Measurements from ENCODE around the gene FOXL1. TPM values are rescaled to one million over a fixed set of nuclear protein-coding genes. Genes with fewer than 3 reads are reported as not detected.
"Not testable (repeated sequence)": the region's sequence is repeated elsewhere in the genome, so short reads cannot be mapped to it uniquely, and the experiment has no call there.

The FOXL1 gene
- total RNA-seq, 1 donor from 2014 or later = 0.82 TPM

- DNase-seq (ENCODE audit: low spot score in 2 of 2) (no peak), FAIRE-seq (no peak)
These were observed 1.1 kb downstream of the FOXL1 start for GRCh38 chr16:86579268-86580062.

DNA sequence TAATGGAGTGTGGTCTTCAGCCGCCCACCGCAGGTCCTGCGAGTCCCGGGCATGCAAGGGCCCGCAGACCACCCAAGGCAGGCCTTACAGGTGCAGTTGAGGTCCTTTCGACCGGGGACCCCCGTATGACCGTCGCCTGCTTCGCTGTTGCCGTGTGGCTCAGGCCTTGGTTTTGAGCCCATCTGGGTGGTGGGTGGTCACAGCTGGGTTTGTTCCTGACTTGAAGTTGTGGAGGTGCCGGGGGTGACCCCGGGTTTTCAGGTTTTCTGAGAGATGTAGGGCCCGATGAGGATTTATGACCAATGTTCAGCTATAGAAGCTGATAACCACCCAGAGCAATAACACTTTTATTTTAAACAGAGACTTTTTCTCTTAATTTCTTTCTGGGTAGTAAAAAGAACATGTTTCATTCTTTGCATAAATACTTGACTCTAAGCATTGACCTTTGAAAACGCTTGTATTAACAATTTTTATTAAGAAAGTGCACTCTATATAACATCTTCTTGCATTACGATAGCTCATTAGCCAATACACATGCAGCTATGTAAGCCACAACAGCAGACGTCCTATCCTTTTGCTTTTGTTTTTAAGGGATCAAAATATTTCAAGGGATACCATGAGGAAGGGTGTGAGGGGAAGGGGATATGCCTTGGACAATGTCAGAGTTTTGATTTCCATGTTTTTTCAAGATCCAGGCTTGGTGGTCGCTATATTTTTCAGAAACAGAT is 1.9 kb downstream of the FOXL1 start:
- DNase-seq (ENCODE audit: low spot score in 2 of 2) (no peak), FAIRE-seq (no peak)

GRCh38 chr16:86580791-86581170 is 2.4 kb downstream of the FOXL1 start:
- no peak for DNase-seq (ENCODE audit: low spot score in 2 of 2)
- FAIRE-seq = no peak

GRCh38 chr16:86581458-86581857 is 3.1 kb downstream of the FOXL1 start:
- FAIRE-seq = no peak
- no peak for DNase-seq (ENCODE audit: low spot score in 2 of 2)

DNA sequence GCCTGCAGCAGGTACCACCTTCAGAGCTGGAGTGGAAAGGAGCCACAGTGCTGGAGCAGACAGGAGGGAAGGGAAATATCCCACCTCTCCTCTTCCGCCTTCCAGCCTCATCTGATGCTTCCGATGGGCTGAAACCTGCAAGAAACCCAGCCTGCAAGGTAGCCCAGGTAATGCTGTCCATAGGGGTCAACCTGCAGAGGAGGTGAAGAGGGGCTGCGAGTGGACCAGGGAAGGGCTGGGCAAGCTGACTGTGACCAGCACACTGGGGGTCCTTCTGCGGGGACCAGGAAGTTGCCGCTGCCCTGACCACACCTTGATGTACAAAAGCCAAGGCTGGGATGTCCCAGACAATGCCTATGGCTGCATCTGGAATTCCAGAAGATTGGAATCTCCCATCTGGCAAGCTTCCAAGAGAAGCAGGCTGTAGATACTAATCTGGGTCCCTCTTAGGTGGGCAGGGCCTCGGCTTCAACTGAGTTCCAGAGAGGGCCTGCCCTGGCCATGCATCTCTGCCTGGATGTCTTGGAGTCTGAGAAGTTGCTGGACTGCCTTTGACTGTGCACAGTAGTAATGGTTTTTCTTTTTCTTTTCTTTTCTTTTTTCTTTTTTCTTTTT is 5.8 kb downstream of the FOXL1 start:
- FAIRE-seq (no peak), DNase-seq (ENCODE audit: low spot score in 2 of 2) (no peak)

- FAIRE-seq (no peak), DNase-seq (ENCODE audit: low spot score in 2 of 2) (no peak)
These were observed 6.7 kb downstream of the FOXL1 start for GRCh38 chr16:86584726-86585721.

GRCh38 chr16:86585821-86586611 is 7.7 kb downstream of the FOXL1 start:
- FAIRE-seq (no peak), DNase-seq (ENCODE audit: low spot score in 2 of 2) (no peak)

DNA sequence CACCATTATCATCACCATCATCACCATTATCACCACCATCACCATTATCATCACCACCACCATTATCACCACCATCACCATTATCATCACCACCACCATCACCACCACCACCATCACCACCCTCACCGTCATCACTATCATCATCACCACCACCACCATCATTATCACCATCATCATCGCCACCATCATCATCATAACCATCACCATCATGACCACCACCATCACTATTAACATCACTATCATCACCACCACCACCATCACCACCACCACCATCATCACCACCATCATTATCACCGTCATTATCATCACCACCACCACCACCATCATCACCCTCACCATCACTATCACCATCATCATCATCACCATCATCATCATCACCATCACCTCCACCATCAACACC is 9.1 kb downstream of the FOXL1 start:
- DNase-seq (ENCODE audit: low spot score in 2 of 2) = no peak
- no peak for FAIRE-seq

DNA sequence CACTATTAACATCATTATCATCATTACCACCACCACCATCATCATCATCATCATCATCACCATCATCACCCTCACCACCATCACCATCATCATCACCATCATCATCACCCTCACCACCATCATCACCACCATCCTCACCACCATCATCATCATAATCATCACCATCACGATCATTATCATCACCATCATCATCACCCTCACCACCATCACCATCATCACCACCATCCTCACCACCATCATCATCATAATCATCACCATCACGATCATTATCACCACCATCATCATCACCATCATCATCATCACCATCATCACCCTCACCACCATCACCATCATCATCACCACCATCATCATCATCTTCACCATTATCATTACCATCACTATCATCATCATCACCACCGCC is 9.6 kb downstream of the FOXL1 start:
- DNase-seq (ENCODE audit: low spot score in 2 of 2); FAIRE-seq: not testable (repeated sequence)

- FAIRE-seq = no peak
- no peak for DNase-seq (ENCODE audit: low spot score in 2 of 2)
These were observed 12.3 kb downstream of the FOXL1 start for GRCh38 chr16:86590501-86591144.

- DNase-seq (ENCODE audit: low spot score in 2 of 2) (no peak), FAIRE-seq (no peak)
These were observed 12.9 kb downstream of the FOXL1 start for GRCh38 chr16:86591270-86591669.

- DNase-seq (ENCODE audit: low spot score in 2 of 2) (no peak), FAIRE-seq (no peak)
These were observed 15.7 kb downstream of the FOXL1 start for GRCh38 chr16:86593913-86594620.

GRCh38 chr16:86594721-86595120 is 16.4 kb downstream of the FOXL1 start:
- no peak for FAIRE-seq
- no peak for DNase-seq (ENCODE audit: low spot score in 2 of 2)

DNA sequence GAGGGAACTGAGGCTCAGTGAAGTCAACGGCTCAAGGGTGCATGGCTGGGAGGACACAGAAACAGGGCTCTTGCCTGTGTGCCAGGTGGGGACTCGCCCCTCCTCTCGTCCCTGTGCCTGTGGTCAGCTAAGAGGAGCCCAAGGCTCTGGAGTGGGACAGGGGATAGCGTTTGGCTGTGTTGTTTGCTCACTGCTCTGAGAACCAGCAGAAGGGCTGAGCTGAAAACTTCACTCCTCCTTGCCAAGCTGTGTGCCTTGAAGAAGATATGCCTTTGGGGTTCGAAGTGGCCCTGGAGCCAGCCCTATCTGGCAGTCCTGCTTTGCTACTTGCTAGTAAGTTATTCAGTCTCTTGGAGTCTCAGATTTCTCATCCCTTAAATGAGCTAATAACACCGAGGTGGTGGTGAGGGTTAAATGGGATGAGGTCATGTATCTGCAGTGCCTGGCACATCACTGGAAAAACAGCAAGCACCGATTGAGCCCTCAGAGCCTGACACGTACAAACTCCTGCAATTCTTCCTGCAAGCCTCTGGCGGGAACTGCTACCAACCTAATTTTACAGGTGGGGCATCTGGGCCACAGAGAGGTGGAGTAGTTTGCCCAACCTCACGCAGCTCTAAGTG is 17.7 kb downstream of the FOXL1 start:
- FAIRE-seq = no peak

GRCh38 chr16:86597126-86597879 is 19.0 kb downstream of the FOXL1 start:
- no peak for DNase-seq (ENCODE audit: low spot score in 2 of 2)
- FAIRE-seq = no peak

More for the DNA sequence above, 17.7 kb downstream of the FOXL1 start:
- DNase-seq (ENCODE audit: low spot score in 2 of 2) = no peak

- FAIRE-seq = no peak
These were observed 19.7 kb downstream of the FOXL1 start for GRCh38 chr16:86597880-86598606.

More at GRCh38 chr16:86597880-86598606, 19.7 kb downstream of the FOXL1 start:
- DNase-seq (ENCODE audit: low spot score in 2 of 2) = no peak

All from frontal cortex (tissue), 4 donors.